HG02973 (cell line): ENCODE measurements around the gene CTU1.

ENCODE experiments used
- ATAC-seq: cut with Tn5 transposase; IDR thresholded peaks from one replicate; pipeline ENCODE4 v1.9.1; 2021; ENCODE audit warnings: moderate library complexity; ENCODE audit not compliant: unreplicated experiment

The CTU1 gene

DNA sequence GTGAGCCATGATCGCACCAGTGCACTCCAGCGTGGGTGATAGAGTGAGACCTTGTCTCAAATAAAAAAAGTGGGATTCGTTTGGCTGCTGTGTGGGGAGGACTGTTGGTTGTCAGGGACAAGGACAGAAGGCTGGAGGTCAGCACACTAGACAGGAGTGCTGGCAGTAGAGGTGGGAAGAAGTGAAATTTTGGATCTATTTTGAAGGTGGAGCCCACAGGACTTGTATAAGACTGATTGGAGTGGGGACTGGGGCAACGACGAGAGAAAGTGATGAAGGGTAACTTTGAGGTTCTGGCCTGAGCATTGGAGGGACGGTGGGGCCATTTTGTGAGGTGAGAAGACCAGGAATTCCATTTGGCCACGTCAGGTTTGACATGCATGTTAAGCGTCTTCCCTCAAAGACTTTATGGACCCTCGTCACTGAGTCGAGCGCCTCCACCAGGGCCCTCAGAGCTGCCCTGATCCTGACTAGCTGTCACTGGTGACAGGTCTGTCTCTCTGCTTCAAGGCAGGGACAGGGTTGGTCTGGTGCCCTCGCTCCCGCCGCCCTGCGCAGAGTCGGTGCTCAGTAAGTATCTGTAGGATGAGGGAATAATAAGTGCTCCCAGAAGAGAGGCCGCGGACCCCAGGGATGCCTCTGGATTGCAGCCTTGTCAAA lies 673 bp downstream of the CTU1 start:
- ATAC-seq, result no peak

DNA sequence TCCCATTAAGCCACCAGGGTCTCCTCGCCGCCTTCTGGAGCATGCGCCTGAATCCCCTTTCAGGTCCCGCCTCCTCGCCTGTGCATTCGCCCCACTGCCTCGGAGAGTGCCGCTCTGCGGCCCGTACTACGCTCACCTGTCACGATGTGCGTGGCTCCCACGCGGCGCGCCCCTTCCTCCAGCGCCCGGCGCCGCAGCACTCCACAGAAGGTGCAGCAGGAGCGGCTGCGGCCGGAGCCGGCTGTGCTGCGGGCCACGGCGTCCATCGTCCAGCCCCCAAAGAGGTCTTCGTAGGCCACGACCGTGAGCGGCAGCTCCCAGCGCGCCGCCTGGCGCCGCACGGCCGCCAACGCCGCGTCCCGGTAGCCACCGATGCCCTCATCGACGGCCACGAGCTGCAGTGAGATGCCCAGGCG lies 4.3 kb downstream of the CTU1 start:
- ATAC-seq, result no peak

DNA sequence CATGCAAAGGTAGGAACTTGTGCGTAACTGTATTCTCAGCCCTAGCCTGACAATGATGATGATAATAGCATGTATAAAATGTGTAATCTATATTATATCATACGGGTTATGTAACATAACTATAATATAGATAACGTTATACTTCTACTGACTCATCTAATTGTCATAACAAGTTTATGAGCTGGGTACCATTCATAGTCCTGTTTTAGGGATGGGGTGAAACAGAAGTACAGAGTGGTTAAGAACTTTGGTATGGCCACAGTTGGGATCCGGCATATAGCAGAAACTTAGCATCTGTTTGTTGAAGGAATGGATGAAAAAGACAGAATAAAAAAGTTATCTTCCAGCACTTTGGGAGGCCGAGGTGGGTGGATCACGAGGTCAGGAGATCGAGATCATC lies 5.2 kb downstream of the CTU1 start:
- no peak for ATAC-seq

DNA sequence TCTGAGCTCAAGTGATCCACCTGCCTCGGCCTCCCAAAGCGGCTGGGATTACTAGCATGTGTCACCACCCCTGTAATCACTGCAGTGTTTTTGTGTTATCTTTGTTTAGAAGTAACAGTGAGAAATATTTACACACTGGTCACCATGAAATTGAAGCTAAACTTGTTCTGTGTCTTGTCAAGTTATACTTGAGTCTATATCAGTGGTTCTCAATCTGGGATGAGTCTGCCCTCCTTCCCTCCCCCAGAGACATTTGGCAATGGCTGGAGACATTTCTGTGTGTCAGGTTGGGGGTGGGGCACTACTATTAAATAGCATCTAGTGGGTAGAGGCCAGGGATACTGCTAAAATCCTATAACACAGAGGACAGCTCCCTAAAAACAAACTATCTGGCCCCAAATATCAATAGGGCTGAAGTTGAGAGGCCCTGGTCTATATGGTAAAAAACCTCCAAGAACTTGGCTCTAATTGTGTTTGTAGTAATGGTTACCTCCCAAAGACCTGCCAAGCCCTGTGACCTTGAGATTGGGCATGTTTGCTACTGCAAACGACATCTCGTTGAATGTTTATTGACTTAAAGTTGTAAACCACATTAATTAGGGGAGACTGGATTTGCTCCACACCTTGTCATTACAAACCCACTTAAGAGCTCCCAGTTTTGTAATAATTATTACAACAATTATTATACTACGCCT lies 6.9 kb downstream of the CTU1 start:
- ATAC-seq, result no peak

DNA sequence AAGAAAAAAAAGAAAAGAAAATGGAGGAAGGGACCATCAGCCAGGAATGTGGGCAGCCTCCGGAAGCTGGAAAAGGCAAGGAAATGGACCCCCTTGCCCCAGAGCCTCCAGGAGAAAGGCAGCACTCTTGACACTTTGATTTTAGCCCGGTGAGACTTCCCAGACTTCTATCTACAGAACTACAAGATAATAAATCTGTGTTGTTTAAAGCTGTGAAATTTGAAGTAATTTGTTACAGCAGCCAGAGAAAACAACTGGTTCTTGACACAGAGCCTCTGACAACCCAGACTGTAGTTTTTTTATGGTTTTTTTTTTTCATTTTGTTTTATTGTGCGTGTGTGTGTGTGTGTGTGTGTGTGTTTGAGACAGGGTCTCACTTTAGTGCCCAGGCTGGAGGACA lies 7.6 kb downstream of the CTU1 start:
- no peak for ATAC-seq

DNA sequence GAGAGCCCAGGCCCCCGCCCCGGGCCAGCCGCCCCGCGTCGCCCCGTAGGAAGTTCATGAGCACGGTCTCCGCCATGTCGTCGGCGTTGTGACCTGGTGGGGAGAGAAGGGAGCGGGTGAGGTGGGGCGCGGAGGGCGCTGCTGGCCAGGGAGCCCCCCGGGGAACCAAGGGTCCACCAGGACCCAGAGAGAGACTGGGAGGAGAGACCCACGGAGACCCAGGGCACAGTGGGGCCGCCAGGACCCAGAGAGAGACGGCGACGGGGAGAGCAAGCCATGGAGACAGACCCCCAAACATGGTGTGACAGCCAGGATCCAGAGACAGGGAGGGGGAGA lies 9.2 kb downstream of the CTU1 start:
- no peak for ATAC-seq

DNA sequence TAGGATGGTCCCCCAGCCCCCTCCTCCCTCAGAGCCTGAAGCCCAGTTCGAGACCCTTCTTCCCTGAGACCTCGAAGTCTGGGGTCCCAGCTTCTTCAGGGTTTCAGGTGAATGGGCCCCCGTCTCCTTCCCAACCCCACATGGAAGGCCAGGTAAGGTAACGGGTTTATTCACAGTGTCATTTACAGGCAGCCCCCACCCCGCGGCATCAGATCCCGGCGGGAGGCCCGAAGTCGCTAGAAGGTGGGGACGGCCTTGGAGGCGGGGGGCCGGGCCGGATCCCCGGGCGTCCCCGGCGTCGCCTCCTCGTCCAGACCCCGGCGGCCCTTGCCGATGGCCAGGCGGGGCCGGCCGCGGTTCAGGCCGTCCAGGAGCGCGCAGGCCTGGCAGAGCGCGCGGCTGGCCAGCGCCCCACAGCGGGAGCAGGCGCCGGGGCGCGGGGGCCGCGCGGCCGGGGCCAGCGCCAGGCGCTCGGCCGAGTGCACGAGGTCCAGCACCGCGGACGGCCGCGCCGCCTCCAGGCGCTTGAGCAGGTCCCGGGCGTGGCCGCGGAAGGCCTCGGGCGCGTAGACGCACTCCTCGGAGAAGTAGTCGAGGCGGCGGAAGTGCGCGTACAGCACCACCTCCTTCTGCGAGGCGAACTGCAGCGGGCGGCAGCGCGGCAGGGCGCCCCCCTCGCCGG lies 9.7 kb downstream of the CTU1 start:
- ATAC-seq, result no peak

DNA sequence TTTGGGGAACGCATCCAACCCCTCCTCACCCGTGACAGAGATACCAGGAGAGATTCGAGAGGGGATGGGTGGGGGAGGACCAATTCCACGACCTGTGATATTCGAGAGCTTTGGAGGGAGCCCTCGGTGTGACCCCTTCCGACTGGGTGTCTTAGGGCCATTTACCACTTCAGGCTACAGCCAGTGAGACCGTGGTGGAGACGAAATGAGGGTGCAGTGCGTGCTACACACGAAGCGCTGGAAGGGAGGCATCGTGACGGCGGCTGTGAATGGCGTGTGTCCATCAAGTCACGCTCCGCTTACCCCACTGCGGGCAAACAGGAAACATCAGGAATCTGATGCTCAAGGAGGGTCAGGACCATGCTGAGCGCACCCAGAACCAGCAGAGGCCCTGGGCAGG lies 10.4 kb downstream of the CTU1 start:
- no peak for ATAC-seq

DNA sequence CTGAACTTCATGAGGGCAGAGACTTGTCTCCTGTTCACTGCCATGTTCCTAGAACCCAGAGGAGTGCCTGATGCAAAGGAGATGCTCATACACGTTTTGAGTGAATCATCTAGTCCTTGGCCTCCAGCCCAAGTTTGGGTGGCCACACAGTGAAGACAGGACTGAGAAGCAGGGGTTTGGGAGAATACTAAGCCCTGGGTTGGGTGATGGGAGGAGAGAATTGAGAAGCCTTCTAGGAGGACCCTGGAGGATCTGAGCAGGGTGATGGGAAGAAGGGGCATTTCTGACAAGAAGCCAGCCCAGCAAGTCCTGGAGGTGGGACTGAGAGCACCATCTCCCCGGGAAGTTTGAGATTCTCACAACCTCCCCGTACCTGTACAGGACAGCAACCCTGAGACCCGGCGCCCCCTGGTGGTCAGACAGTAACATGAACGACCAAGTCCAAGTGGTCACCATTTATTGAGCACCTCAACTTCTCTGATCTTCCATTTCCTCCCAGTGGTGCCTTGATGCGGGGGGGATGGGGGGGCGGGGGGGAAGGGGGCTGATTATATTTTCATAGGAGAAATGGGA lies 11.0 kb downstream of the CTU1 start:
- no peak for ATAC-seq

DNA sequence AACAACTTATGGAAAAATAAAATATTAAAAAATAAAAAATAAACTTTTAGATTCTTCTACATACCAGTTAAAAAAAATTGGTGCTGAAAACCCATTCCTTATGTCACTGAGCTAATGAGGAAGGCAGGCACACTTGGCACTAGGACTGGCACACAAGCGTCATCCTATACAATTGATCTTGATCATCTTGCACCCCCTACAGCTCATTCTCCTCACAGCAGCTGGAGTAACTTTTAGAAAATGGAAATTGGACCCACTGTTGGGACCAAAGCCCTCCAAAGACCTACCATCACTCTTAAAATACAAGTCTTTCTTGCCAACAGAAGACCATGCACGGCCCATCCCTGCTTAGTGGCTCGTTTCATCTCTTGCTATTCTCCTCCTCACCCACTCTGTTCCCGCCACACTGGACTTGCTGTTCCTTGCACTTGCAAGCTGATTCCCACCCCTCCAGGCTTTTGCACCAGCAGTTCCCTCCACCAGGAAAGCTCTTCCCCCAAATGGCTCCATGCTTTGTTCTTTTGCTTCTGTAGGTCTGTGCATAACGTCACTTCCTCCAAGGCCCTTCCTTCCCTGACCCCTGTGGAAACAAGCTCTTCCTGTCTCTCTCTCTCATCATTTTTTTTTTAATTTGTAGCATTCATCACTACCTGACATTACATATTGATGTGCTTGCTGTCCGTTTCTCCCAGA lies 11.6 kb downstream of the CTU1 start:
- no peak for ATAC-seq

DNA sequence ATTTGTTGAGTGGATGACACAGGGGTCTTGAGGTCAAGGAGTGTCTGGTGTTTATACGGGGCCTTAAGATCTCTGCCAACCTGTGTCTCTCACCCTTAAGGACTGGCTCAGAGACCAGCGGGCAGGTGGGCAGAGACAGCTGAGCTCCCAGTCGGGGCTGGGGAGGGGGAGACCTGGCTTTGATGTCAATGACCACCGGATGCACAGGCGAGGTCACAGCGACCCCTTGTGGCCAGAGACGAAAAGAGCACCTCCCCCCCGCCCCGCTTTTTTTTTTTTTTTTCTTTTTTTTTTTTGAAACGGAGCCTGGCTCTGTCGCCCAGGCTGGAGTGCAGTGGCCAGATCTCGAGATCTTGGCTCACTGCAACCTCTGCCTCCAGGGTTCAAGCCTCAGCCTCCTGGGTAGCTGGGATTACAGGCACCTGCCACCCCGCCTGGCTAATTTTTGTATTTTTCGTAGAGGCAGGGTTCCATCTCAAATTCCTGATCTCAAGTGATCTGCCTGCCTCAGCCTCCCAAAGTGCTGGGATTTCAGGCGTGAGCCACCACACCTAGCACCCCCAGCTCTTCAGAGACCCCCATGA lies 13.4 kb downstream of the CTU1 start:
- no peak for ATAC-seq

DNA sequence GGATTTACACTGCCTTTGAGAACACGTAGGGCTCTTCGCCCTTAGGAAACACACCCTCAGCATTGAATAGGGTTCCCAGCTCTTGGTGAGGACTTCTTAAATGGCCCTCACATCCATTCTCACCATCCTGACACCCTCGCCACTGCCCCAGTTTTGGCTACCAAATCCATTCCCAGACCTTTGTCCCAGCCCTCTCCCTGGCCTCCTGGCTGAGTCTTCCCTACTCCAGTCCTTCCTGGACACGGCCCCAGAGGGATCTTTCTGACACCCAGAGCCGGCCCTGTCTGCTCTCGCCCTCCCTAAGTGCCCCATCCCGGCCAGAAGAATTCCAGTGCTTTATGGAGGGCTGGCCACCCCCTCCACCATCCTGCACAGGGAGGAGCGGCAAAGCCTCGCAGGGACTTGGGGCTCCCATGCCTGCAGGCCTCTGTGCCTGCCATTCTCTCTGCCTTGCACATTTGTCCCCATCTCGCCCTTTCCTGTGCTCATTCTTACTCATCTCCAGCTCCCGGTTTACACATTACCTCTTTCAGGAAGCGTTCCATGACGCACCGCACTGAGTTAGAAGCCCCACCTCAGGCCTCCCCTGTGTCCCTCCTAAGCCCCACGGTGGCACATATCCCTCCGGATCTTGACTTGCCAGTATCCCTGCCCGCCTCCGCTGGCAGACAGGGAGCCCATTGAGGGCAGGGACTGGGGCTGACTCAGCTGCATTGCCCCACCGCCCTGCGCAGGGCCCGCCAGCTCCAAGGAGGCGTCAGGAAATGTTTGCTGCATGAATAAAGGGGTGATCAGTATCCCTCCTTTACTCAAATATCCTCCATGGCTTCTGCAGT lies 14.5 kb downstream of the CTU1 start:
- no peak for ATAC-seq

DNA sequence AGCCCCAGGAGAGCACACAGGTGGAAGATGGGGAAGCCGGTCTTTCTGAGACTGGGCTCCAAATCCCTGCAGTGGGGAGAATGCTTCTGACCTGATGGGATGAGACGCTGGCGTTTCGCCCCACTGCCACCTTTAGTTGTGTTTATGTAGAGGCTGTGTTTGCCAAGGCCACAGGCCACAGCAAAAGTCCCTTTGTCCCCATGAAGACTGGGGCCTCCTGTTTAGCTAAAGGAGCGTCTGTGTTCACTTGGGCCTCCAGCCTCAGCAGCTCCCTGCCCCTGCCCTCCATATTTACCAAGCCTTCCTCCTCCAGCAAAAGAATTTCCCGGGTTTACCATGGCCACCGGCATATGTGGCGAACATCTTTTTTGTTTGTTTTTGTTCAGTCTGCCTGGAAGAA lies 15.1 kb downstream of the CTU1 start:
- no peak for ATAC-seq

DNA sequence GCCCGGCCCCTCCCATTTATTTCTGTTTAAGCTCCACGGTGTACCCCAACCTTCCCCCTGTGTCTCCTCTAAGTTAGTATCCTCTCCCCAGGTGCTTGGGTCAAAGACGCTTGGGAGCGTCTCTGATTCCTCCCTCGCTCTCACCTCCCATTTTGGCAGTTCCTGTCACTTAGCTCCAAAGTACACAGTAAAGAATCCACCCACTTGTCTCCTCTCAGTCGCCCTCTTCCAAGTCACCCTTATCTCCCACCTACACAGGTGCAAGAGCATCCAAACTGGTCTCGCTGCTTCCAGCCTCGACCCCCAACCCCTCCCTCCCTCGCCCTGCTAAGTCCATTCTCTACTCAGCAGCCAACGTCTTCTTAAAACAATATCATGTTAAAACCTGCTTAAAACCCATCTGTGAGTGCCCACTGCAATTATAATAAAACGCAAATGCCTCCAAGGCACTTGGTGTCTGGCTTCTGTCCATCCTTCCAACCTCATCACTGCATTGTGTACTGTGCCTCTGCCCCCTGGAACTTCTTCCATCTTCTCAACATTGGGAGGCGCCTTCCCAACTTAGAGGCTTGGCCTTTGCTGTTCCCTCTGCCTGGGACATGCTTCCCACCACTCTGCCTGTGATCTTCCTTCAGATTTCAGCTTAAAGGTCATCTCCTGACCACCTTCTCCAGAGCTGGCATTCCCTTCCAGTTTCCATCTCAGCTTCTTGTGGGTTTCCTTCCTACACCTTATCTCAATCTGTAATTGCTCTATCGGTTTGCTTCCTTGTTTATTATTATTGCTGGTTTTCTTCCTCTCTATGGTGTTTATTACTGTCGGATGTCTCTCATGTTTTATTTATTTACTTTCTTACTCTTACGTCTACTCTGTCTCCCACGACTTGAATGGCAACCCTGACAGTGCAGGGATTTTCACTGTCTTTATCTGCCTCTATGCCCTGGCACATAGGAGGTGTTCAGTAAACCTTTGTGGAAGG lies 16.0 kb downstream of the CTU1 start:
- ATAC-seq, result no peak

DNA sequence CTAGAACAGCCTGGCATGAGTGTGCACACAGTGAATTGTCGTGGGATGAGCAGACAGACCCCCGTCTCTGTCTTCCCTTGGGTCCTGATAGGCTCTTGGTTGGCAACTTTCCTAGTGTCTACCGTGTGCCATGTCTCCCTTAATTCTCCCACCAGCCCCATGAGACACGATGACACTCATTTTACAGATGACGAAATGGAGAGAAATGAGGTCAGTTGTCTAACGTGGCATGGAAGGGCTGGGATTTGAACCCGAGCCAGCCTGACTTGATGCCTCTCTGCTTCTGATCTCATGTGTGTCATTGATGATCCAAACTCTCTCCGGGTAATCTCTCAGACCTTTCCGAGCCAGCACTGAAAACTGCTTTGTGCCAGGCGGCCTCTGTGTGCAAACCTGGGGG lies 17.1 kb downstream of the CTU1 start:
- ATAC-seq, result no peak

DNA sequence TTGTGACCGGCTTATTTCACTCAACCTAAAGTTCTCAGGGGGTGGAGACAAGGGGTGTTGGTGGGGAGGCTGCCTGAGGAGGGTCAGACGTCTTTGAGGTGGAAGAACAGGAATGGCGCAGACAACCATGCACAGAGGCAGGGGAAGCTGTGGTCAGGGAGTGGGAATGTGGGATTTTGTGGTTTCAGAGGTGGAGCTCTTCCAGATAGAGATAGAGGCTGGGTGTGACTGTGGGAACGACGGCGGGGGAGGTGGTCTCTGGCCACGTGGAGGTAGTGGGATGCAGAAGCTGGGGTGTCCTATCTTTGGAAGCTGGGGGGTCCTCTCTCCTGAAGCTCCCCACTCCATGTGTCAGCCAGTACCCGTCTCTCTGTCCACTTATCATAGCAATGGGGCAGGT lies 17.7 kb downstream of the CTU1 start:
- no peak for ATAC-seq

DNA sequence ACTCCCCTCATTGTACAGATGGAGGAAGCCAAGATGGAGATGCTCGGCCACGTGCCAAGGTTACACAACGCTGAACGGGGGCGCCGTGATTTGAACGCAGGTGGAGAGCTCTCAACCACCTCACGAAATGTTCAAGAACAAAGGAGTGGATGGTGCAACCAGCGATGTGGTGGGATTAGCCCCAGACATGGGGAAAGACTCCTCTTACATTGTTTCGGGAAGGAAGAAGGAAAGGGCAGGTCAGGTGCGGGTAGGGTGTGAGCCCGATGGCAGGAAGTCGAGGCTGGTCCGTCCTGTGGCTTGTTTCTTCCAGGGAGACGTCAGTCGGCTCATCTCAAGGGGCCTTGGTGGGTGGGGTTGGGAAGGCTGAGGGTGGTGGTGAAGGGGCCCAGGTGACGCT lies 18.4 kb downstream of the CTU1 start:
- no peak for ATAC-seq

DNA sequence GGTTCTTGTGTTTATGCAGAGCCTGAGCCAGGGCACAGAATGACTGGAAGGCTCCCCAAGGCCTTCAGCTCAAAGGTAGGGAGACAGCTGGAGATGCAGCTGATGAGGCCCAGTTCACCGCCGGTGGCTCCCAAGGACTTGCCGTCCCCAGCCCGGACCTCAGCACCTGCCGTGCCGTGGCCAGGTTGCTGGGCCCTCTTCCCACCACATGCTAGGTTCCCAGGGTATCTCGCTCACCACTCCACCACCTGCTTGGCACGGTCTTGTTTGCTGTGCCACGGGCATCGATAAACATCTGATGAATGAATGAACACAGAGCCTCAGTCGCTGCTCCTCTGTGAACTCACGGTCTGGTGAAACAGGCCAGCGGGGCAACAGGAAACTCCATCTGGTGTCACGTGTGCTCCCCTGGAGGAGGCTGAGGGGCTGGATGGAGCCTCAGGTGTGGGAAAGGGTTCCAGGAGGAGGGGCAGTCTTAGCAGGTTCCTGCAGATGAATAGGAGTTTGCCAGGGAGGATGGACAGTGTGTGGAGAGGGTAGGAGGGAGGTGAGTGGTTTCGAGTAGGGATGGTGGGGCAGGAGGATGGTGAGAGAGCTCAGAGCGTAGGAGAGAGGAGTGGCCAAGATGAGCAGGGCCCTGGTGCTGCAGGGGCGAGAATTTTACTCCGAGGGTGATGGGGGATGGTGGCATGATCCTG lies 21.9 kb downstream of the CTU1 start:
- no peak for ATAC-seq

DNA sequence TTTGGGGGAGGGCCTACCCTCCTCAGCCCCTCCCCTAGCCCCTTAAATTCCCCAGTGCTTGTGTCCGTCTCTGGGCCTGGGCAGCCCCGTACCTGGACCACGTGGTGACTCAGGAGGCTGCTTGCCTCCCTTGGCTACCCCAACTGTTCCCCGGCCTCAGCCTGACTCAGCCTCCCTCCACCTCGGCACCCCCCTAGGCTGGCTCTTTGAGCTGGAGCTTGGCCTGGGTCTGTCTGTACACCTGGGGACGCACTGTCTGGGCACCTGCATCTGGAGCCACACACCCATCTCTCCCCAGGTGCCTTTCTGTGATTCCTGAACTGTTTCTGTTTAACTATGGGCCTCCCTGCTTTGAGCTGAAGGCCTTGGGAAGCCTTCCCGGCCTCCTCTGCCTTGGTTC lies 23.7 kb downstream of the CTU1 start:
- no peak for ATAC-seq
